ENCODE measurements around the gene CCDC85C. TPM values are rescaled to one million over a fixed set of nuclear protein-coding genes. Genes with fewer than 3 reads are reported as not detected.

The CCDC85C gene
- total RNA-seq, 2 experiments from 2014 or later = 6.4 to 15.0 TPM

GRCh38 chr14:99632410-99633035 lies 28.5 kb upstream of the CCDC85C start:
- TF ChIP-seq CTCF (conservative IDR thresholded peaks at IDR 0.05; ENCODE audit: low read length) = no peak
- no peak for TF ChIP-seq EZH2phosphoT487 (IDR thresholded peaks at IDR 0.05; ENCODE audit: borderline replicate concordance, low read depth, low read length)
- ChIA-PET POLR2A (interaction anchor here (0.9 kb wide), 1 partner anchor 18 kb away, joined by 3 read pairs; no protein-coding TSS in a partner anchor), CTCF (ENCODE audit: unreplicated experiment) (interaction anchor here (0.7 to 1.1 kb wide), 3 partner anchors 8 to 57 kb away, joined by 3 read pairs; no protein-coding TSS in a partner anchor)
- Histone ChIP-seq H3K4me2 (ENCODE audit: low read length) (peak overlapping the region; percentile 23), H3K4me3 (ENCODE audit: low read depth, low read length, poor library complexity, severe bottlenecking) (no peak overlapping the region), H4K20me1 (ENCODE audit: insufficient read depth, low read length) (no peaks in the 10 kb centered on the region), H3K9me3 (ENCODE audit: low read length) (no peaks in the 10 kb centered on the region), H3K4me1 (ENCODE audit: insufficient read depth, low read length, poor library complexity, severe bottlenecking) (peaks cover 23% of the 10 kb centered on the region), H3K79me2 (ENCODE audit: insufficient read depth, low read depth, low read length) (no peaks in the 10 kb centered on the region), H3K9me2 (ENCODE audit: insufficient read depth, low read length) (no peaks in the 10 kb centered on the region), H2AFZ (ENCODE audit: low read length) (peak overlapping the region; percentile 16; the same call in 1 of the 2 replicates), H3K27ac (ENCODE audit: low read depth, low read length, poor library complexity, severe bottlenecking) (peak overlapping the region; percentile 18), H3K36me3 (ENCODE audit: insufficient read depth, low read length) (no peaks in the 10 kb centered on the region)
- peak; percentile 63 for DNase-seq (ENCODE audit: low spot score)
- intact Hi-C loops (cut with micrococcal nuclease; ENCODE audit: unreplicated experiment) = no loop called here
- BruUV-seq (replicated peaks) = no TSS peak

- Histone ChIP-seq H3K36me3 (ENCODE audit: insufficient read depth, low read length) (no peaks in the 10 kb centered on the region), H3K9me3 (ENCODE audit: low read length) (no peaks in the 10 kb centered on the region), H3K27ac (ENCODE audit: low read depth, low read length, poor library complexity, severe bottlenecking) (no peak overlapping the region), H3K4me3 (ENCODE audit: low read depth, low read length, poor library complexity, severe bottlenecking) (no peak overlapping the region), H3K4me2 (ENCODE audit: low read length) (no peak overlapping the region), H2AFZ (ENCODE audit: low read length) (no peak overlapping the region), H3K9me2 (ENCODE audit: insufficient read depth, low read length) (no peaks in the 10 kb centered on the region), H4K20me1 (ENCODE audit: insufficient read depth, low read length) (no peaks in the 10 kb centered on the region), H3K4me1 (ENCODE audit: insufficient read depth, low read length, poor library complexity, severe bottlenecking) (peaks cover 23% of the 10 kb centered on the region), H3K79me2 (ENCODE audit: insufficient read depth, low read depth, low read length) (no peaks in the 10 kb centered on the region)
- DNase-seq (ENCODE audit: low spot score) = no peak
- TF ChIP-seq CTCF (conservative IDR thresholded peaks at IDR 0.05; ENCODE audit: low read length) (no peak), EZH2phosphoT487 (IDR thresholded peaks at IDR 0.05; ENCODE audit: borderline replicate concordance, low read depth, low read length) (no peak)
- BruUV-seq (replicated peaks) = no TSS peak
- ChIA-PET POLR2A (no interaction called here), CTCF (ENCODE audit: unreplicated experiment) (no interaction called here)
- intact Hi-C loops (cut with micrococcal nuclease; ENCODE audit: unreplicated experiment) = loop anchor here (1.0 kb wide), 1 partner anchor 255 kb away; no protein-coding TSS in a partner anchor
Measured at GRCh38 chr14:99630202-99630601, 26.2 kb upstream of the CCDC85C start.

All from OCI-LY7 (cell line).